ENCODE data around the gene ZNF516.

The ZNF516 gene

GRCh38 chr18:76497021-76497420, 2.0 kb upstream of the ZNF516 start:
- Histone ChIP-seq H3F3A (ENCODE audit: control insufficient read depth, insufficient read depth) (peaks cover 34% of the 10 kb centered on the region), H3K79me2 (ENCODE audit: control insufficient read depth, low read length) (peaks cover 27% of the 10 kb centered on the region), H3K27ac (ENCODE audit: low read depth, low read length) (peak overlapping the region; percentile 88), H3K36me3 (ENCODE audit: control insufficient read depth, low read length) (no peaks in the 10 kb centered on the region), H3K4me1 (ENCODE audit: control insufficient read depth, low read length) (peaks cover 49% of the 10 kb centered on the region), H3K9me2 (replicated peaks; ENCODE audit: control insufficient read depth, low read length) (no peaks in the 10 kb centered on the region), H4K20me1 (ENCODE audit: control insufficient read depth, insufficient read depth, low read depth, low read length) (no peaks in the 10 kb centered on the region), H3K4me2 (ENCODE audit: low read length) (peak overlapping the region; percentile 73), H3K9me3 (ENCODE audit: control insufficient read depth, insufficient read depth, low read length) (no peaks in the 10 kb centered on the region), H3K4me3 (ENCODE audit: low read length) (peak overlapping the region; percentile 70), H3K27me3 (ENCODE audit: control insufficient read depth, low read length) (no peaks in the 10 kb centered on the region)
- TF ChIP-seq EZH2phosphoT487 (IDR thresholded peaks at IDR 0.05; ENCODE audit: borderline replicate concordance, low read length) (no peak), CTCF (IDR thresholded peaks at IDR 0.05; ENCODE audit: low read depth, low read length, poor library complexity, severe bottlenecking) (no peak)

- Histone ChIP-seq H3K27me3 (ENCODE audit: control insufficient read depth, low read length) (no peaks in the 10 kb centered on the region), H3K4me3 (ENCODE audit: low read length) (peak overlapping the region; percentile 70), H3K4me1 (ENCODE audit: control insufficient read depth, low read length) (peaks cover 49% of the 10 kb centered on the region), H3K36me3 (ENCODE audit: control insufficient read depth, low read length) (no peaks in the 10 kb centered on the region), H3K4me2 (ENCODE audit: low read length) (peak overlapping the region; percentile 73), H3F3A (ENCODE audit: control insufficient read depth, insufficient read depth) (peaks cover 34% of the 10 kb centered on the region), H4K20me1 (ENCODE audit: control insufficient read depth, insufficient read depth, low read depth, low read length) (no peaks in the 10 kb centered on the region), H3K79me2 (ENCODE audit: control insufficient read depth, low read length) (peaks cover 32% of the 10 kb centered on the region), H3K9me3 (ENCODE audit: control insufficient read depth, insufficient read depth, low read length) (no peaks in the 10 kb centered on the region), H3K27ac (ENCODE audit: low read depth, low read length) (peak overlapping the region; percentile 88), H3K9me2 (replicated peaks; ENCODE audit: control insufficient read depth, low read length) (no peaks in the 10 kb centered on the region)
- TF ChIP-seq CTCF (IDR thresholded peaks at IDR 0.05; ENCODE audit: low read depth, low read length, poor library complexity, severe bottlenecking), result no peak
- no peak for TF ChIP-seq EZH2phosphoT487 (IDR thresholded peaks at IDR 0.05; ENCODE audit: borderline replicate concordance, low read length)
Observed at GRCh38 chr18:76496194-76496890, 1.3 kb upstream of the ZNF516 start.

- Histone ChIP-seq H3K4me3 (ENCODE audit: low read length) (peak overlapping the region; percentile 70), H3K27me3 (ENCODE audit: control insufficient read depth, low read length) (no peaks in the 10 kb centered on the region), H3K79me2 (ENCODE audit: control insufficient read depth, low read length) (peaks cover 36% of the 10 kb centered on the region), H3K9me2 (replicated peaks; ENCODE audit: control insufficient read depth, low read length) (no peaks in the 10 kb centered on the region), H3K36me3 (ENCODE audit: control insufficient read depth, low read length) (no peaks in the 10 kb centered on the region), H3K27ac (ENCODE audit: low read depth, low read length) (peak overlapping the region; percentile 88), H3F3A (ENCODE audit: control insufficient read depth, insufficient read depth) (peaks cover 34% of the 10 kb centered on the region), H4K20me1 (ENCODE audit: control insufficient read depth, insufficient read depth, low read depth, low read length) (peaks cover 2% of the 10 kb centered on the region; the same call in 1 of the 2 replicates), H3K9me3 (ENCODE audit: control insufficient read depth, insufficient read depth, low read length) (no peaks in the 10 kb centered on the region), H3K4me2 (ENCODE audit: low read length) (peak overlapping the region; percentile 73), H3K4me1 (ENCODE audit: control insufficient read depth, low read length) (peaks cover 48% of the 10 kb centered on the region)
- no peak for TF ChIP-seq CTCF (IDR thresholded peaks at IDR 0.05; ENCODE audit: low read depth, low read length, poor library complexity, severe bottlenecking)
- no peak for TF ChIP-seq EZH2phosphoT487 (IDR thresholded peaks at IDR 0.05; ENCODE audit: borderline replicate concordance, low read length)
Observed at GRCh38 chr18:76495435-76496193, 572 bp upstream of the ZNF516 start.

All from DOHH2 (cell line).